ENCODE results near the gene NET1. TPM values are rescaled to one million over a fixed set of nuclear protein-coding genes. Genes with fewer than 3 reads are reported as not detected.
"Not testable (repeated sequence)": the region's sequence is repeated elsewhere in the genome, so short reads cannot be mapped to it uniquely, and the experiment has no call there.

Gene NET1
- total RNA-seq, 4 donors from 2014 or later: 90.0 to 311 (median 289) TPM

DNA sequence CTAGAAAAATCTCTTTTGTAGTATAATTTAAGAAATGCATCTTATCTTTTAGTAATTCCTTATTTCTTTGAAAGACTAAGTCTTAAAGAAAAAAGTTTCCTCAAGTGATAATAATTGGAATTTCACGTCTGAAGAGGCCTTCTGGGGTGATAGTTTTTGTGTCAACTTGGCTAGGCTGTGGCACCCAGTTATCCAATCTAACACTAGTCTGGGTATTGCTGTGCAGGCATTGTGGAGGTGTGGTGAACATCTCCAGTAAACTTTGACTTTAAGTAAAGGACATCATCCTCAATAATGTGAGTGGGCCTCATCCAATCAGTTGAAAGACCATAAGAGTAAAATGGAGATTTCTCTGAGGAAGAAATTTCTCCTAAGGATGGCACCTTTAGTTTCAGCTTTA lies 5.4 kb upstream of the NET1 start:
- TF ChIP-seq POLR2A (IDR thresholded peaks at IDR 0.05) (no peak), EP300 (IDR thresholded peaks at IDR 0.05; ENCODE audit: low read depth) (no peak), POLR2AphosphoS5 (IDR thresholded peaks at IDR 0.05) (no peak)
- TF ChIP-seq, protein P1, sequence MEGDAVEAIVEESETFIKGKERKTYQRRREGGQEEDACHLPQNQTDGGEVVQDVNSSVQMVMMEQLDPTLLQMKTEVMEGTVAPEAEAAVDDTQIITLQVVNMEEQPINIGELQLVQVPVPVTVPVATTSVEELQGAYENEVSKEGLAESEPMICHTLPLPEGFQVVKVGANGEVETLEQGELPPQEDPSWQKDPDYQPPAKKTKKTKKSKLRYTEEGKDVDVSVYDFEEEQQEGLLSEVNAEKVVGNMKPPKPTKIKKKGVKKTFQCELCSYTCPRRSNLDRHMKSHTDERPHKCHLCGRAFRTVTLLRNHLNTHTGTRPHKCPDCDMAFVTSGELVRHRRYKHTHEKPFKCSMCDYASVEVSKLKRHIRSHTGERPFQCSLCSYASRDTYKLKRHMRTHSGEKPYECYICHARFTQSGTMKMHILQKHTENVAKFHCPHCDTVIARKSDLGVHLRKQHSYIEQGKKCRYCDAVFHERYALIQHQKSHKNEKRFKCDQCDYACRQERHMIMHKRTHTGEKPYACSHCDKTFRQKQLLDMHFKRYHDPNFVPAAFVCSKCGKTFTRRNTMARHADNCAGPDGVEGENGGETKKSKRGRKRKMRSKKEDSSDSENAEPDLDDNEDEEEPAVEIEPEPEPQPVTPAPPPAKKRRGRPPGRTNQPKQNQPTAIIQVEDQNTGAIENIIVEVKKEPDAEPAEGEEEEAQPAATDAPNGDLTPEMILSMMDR (IDR thresholded peaks at IDR 0.05): no peak
- Histone ChIP-seq H3K4me1 (peaks cover 0 to 9% (median 3%) of the 10 kb centered on the region in 4 donors), H3K4me3 (no peak overlapping the region), H3K27me3 (peaks cover 17% of the 10 kb centered on the region), H3K9me3 (no peaks in the 10 kb centered on the region), H3K27ac (no peak overlapping the region), H3K36me3 (no peaks in the 10 kb centered on the region)
- in situ Hi-C loops (cut with MboI; ENCODE audit: low pct_ligation_motif_present in 1 of 4, low pct_unique_long_range_greater_than_20kb in 1 of 4, low sequenced_read_pairs in 3 of 4): no loop called here
- 71 to 90% methylated on average over 1 of the region's 1 CpG for WGBS, 2 donors (ENCODE audit: low coverage in 1 of 2)
- intact Hi-C loops (cut with DNase I; ENCODE audit: low total_unique reads): no loop called here
- no peak for DNase-seq

DNA sequence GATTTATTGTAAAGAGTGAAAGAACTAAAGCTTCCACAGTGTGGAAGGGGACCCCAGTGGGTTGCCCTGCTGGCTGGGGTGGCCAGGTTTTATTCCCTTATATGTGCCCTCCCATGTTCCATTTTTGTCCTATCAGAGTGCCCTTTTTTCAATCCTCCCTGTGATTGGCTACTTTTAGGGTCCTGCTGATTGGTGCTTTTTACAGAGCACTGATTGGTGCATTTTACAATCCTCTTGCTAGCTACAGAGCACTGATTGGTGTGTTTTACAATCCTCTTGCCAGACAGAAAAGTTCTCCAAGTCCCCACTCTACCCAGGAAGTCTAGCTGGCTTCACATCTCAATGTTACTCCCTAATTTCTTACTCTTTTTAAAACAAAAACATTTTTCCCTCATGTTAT lies 1.6 kb upstream of the NET1 start:
- intact Hi-C loops (cut with DNase I; ENCODE audit: low total_unique reads); H3K36me3 ChIP-seq; H3K9me3 ChIP-seq; in situ Hi-C loops (cut with MboI; ENCODE audit: low pct_ligation_motif_present in 1 of 4, low pct_unique_long_range_greater_than_20kb in 1 of 4, low sequenced_read_pairs in 3 of 4); H3K4me3 ChIP-seq; DNase-seq; H3K27ac ChIP-seq: not testable (repeated sequence)
- peaks cover 17% of the 10 kb centered on the region for H3K27me3 ChIP-seq
- peaks cover 0 to 14% (median 8%) of the 10 kb centered on the region in 4 donors for H3K4me1 ChIP-seq

DNA sequence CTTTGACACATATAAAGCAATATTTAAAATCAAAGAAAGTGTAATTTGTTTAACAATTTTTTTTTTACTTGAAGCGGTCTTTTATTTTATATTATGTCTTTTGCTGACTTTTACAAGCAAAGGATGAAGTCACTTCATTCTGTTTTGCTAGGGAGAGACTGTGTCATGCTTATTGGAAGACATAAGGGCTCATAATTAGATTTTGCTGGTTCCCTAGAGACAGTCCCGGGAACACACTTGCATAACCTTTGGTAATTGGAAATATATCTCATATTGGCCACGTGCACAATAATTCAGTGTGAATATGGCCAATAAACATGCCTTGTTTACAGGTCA lies 448 bp upstream of the NET1 start:
- peak overlapping the region; percentile 28 to 83 (median 73) for H3K27ac ChIP-seq
- intact Hi-C loops (cut with DNase I; ENCODE audit: low total_unique reads): no loop called here
- WGBS, 2 donors (ENCODE audit: low coverage in 1 of 2): 21 to 29% methylated on average over 3 of the region's 3 CpGs

DNA sequence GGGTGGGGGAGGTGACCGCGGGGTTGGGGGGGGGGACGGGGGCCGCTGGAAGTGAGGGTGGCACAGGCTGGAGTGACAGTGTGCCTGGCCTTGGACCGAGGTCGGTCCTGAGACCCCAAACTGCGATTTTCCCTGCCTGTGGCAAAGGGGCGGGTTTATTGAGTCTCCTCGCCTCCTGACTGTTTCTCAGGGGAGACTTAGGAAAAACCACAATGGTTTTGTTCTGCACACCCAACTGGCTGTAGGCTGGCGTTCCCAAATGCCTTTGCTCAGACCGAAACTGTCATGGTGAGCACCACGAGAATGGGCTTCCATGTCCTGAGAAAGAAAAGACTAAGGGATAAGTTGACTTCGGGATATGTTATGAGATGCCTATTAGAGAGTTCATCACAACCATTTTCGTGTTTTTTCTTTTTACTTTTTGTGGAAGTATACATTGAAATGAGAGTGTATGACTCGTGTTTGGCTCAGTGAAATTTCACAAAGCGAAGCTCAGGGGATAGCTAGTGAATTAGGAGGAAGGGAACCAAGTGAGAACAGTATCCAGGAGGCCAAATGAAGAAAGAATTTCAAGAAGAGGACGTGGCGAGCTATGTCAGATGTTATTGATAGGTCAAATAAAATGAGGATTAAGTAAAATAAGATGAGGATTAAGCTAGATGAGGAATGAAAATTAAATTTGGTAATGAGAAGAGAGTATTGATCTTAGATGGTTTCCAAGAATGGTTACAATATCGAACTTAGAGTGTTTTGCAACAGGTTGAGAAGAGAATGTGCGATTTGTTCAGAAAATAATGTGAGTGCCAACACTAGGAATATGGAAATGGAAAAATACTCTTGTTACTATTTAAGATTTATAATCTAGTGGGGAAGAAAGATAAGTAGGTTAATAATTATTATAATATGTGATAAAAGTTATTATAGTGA lies 918 bp downstream of the NET1 start:
- peak overlapping the region; percentile 26 to 95 (median 86) for H3K4me3 ChIP-seq
- in situ Hi-C loops (cut with MboI; ENCODE audit: low pct_ligation_motif_present in 1 of 4, low pct_unique_long_range_greater_than_20kb in 1 of 4, low sequenced_read_pairs in 3 of 4) (no loop called here), intact Hi-C loops (cut with DNase I; ENCODE audit: low total_unique reads) (no loop called here)
- H3K9me3 ChIP-seq: peaks cover 0 to under 1% of the 10 kb centered on the region in 2 donors
- peaks cover 0 to 14% (median 8%) of the 10 kb centered on the region in 4 donors for H3K4me1 ChIP-seq
- TF ChIP-seq, protein P1 (IDR thresholded peaks at IDR 0.05): no peak
- no peak for TF ChIP-seq POLR2A (IDR thresholded peaks at IDR 0.05)
- no peak for TF ChIP-seq POLR2AphosphoS5 (IDR thresholded peaks at IDR 0.05)
- no peak for TF ChIP-seq EP300 (IDR thresholded peaks at IDR 0.05; ENCODE audit: low read depth)
- WGBS, 2 donors (ENCODE audit: low coverage in 1 of 2): 22 to 42% methylated on average over 9 to 19 of the region's 20 CpGs
- H3K36me3 ChIP-seq: no peaks in the 10 kb centered on the region
- H3K27ac ChIP-seq: peak overlapping the region; percentile 35 to 83 (median 73)
- DNase-seq: no peak
- H3K27me3 ChIP-seq: peaks cover 17% of the 10 kb centered on the region

More for the DNA sequence above, 448 bp upstream of the NET1 start:
- TF ChIP-seq, protein P1 (IDR thresholded peaks at IDR 0.05): no peak
- TF ChIP-seq POLR2A (IDR thresholded peaks at IDR 0.05): no peak
- no peak for TF ChIP-seq EP300 (IDR thresholded peaks at IDR 0.05; ENCODE audit: low read depth)
- TF ChIP-seq POLR2AphosphoS5 (IDR thresholded peaks at IDR 0.05): no peak
- no peak for DNase-seq
- H3K4me1 ChIP-seq: peaks cover 0 to 14% (median 8%) of the 10 kb centered on the region in 4 donors
- H3K27me3 ChIP-seq: peaks cover 17% of the 10 kb centered on the region
- no peaks in the 10 kb centered on the region for H3K36me3 ChIP-seq
- H3K4me3 ChIP-seq: peak overlapping the region in 3 of 4 donors; percentile 85 to 95 (median 88)
- no peaks in the 10 kb centered on the region for H3K9me3 ChIP-seq
- in situ Hi-C loops (cut with MboI; ENCODE audit: low pct_ligation_motif_present in 1 of 4, low pct_unique_long_range_greater_than_20kb in 1 of 4, low sequenced_read_pairs in 3 of 4): no loop called here

All from transverse colon (tissue), 4 donors.